SKM-1 (cell line): ENCODE measurements around the gene RNF111.
"Not testable (repeated sequence)": the region's sequence is repeated elsewhere in the genome, so short reads cannot be mapped to it uniquely, and the experiment has no call there.

ENCODE experiments used
- DNase-seq: peaks from one replicate; lab custom pipeline; 2025; ENCODE audit not compliant: unreplicated experiment; lab: John Stamatoyannopoulos, UW

Gene RNF111

GRCh38 chr15:59131456-59131855, 144.0 kb downstream of the RNF111 start:
- no peak for DNase-seq

GRCh38 chr15:59131969-59132562, 144.6 kb downstream of the RNF111 start:
- no peak for DNase-seq

GRCh38 chr15:59133929-59134427, 146.5 kb downstream of the RNF111 start:
- no peak for DNase-seq

- no peak for DNase-seq
These were observed 150.1 kb downstream of the RNF111 start for GRCh38 chr15:59137566-59137965.

DNA sequence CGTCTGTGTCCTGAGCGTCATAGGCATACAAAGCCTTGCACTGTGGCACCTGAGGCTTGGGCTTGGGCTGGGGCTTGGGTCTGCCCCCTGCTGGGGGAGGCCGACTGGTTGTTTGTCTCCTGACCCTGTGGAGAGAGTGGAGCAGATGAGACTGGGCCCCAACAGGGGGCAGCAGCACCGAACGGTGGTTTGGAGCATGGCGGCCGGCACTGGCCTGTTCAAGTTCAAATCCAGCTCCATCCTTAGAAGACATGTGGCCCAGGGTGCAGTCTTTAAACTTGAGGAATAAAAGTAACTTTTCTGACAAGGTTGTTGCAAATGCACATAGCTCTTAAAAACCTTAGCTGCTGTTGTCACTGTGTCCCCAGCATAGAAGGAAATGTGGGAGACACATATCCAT, 150.8 kb downstream of the RNF111 start:
- DNase-seq, result peak; percentile 53

DNA sequence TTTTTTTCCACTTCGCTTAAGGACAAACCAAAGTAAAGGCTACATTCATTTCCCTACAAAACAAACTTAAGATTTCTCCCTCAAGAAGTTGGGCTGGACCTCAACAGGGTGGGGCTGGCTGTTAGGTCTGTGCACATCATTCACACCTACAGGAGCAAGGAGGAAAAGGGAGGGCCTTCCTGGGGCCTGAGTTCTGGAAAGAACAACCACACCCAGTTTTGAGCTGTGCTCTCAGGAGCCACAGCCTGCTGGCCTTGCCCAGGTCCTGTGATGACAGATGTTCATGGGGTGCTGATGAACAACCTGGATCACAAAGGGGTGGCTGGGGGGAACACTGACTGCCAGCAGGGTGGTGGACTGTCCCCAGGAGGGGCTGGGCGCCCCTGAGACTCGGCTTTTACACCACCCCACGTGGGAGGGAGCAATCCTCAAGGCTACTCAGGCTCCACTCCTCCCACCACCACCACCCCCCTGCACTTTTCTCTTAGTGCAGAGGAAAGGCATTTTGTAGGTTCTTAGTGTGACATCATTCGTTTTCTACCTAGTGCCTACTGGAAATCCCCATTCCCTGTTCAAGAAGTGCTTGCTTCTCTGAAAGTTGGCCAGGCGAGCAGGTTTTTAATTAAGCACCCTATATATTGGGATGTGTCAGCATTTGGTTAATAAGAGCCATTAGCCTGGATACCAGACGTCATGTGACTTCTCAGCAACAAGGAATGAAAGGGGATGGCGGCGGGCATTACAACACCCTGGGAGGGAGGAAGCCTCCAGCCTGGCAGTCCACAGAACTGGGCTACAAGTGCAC, 153.2 kb downstream of the RNF111 start:
- no peak for DNase-seq

DNA sequence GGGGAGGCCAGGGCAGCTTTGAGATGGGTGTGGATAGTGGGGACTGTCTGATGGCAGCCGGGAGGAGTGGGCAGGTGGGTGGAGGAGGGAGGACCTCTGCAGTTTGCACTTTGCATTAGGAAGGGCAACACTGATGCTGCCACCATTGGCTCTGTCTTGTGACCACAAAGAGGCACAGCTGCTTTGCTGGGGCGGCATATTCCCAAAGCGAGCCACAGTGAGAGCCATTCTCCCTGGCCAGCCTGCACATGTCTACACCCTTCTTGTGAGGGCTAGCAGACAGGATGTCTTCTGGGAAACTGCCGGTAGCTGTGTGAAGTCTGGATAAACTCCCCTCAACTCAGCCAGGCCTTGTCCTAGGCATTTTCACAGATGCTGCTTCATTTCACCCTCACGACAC, 155.8 kb downstream of the RNF111 start:
- DNase-seq, result no peak

DNA sequence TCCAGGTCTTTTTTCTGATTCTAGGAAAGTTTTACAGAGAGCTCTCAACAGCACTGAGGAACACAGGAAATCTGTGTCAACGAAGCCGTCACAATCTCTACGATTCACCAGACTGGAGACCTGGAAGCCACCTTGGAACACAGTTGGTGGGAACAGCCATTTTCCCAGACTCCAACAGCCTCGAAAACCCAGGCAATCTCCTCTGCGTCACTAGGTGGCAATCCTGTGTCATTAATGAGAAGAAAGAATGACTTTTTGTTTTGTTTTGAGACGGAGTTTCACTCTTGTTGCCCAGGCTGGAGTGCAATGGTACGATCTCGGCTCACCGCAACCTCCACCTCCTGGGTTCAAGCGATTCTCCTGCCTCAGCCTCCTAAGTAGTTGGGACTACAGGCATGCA, 157.1 kb downstream of the RNF111 start:
- DNase-seq, result not testable (repeated sequence)
